Left renal cortex interstitium (tissue), 4 donors: Measurements from ENCODE around the gene TRIM52. TPM values are rescaled to one million over a fixed set of nuclear protein-coding genes. Genes with fewer than 3 reads are reported as not detected.
"Not testable (repeated sequence)": the region's sequence is repeated elsewhere in the genome, so short reads cannot be mapped to it uniquely, and the experiment has no call there.

ENCODE experiments used
- DNase-seq, 4 donors: peaks; one replicate each; pipeline ENCODE4 v3.0.0-alpha.2; 2013; ENCODE audit warnings: low read depth in 4 of 4, low spot score in 2 of 4, missing footprints in 1 of 4
- polyA plus RNA-seq, 4 donors: library from polyadenylated mRNA; unstranded; fragments of 120-200 nt; gene quantifications; one replicate each; pipeline ENCODE4 v1.2.1, GENCODE V29; 2013; ENCODE audit not compliant: insufficient read length in 4 of 4

TRIM52 gene
- 10 to 100 TPM; 17.4 to 52.7 (median 31.4) TPM for polyA plus RNA-seq

DNA sequence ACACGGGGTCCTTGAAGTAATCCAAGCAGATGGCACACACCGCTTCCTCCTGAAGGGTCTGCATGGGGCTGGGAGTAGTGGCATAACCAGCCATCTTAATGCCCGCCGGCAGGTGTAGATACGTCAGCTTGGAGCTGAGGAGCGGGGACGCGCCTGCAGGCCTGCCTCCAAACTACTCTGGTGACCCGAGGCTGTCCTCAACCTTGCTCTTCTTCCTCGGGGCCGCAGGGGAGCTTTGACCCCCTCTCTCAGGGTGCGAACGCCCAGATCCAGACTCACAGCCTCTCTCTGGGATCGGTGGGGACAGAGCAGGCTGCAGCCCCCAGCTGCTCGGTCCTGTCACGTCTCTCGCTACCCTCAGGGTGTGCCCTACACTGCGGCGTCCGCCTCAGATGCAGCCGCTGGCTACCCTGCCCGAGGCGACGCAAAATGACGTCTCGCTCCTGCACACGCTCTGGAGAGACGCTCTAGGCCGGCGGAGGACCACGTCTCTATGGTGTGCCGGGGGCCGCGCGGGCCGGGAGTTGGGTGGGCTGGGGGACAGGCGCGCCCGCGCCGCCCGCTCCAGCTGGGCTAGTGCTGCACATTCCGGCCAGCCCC, at the start of gene TRIM52:
Gene TRIM52 (minus strand): TSS at position 424 of the 600 bp plus-strand sequence. CDS start 330 bp downstream, at position 94.
- DNase-seq = peak; percentile 79 to 87 (median 80)

DNA sequence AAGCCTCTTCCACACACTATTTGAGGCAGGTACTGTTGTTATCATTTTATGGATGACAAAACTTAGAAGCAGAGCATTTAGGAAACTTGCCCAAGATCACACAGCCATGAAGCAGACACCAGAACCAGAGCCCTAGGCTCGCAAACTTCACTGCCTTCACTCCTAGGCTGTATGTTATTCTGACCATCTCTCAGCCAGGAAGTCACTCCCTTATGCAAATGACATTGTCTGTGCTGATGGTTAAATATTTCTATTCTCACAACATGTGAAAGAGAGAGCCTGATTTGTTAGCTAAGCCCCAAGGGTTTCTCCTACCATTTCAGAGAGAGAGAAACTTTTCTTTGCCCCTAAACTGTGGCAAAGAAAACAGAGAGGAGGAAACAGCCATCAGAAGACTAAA, 26.4 kb upstream of the TRIM52 start:
- not testable (repeated sequence) for DNase-seq

DNA sequence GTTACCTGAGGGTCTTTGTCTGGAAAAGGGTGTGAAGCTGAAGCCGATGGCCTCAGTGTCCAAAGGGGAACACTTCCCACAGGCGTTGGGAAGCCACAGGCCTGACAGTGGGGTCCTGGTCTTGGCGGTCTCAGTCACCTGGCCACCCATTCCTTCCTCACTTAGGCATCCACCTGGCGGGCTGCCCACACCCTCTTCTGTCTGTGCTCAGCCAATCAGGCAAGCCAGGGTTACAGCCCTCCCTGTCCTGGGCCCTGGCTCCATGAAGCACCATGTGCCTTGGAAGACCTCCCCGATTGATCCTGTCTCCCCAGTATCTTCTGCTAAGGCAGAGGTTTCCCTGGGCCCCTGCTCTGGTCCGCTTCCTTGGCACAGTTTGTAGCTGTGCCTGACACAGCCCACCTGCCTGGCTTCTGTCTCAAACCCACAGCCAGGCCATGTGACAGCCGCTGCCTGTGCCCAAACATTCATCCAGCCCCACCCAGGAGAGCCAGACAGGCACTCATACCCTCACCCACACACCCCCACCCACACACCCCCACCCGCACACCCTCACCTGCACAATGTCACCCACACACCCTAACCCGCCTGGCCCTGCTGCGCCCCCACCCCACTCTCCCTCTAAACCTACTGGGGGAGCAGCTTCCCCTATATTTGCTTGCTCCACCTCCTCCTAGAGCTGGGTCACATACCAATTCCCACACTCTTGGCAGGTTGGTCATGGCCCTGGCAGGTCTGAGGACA, 25.2 kb upstream of the TRIM52 start:
- not testable (repeated sequence) for DNase-seq

DNA sequence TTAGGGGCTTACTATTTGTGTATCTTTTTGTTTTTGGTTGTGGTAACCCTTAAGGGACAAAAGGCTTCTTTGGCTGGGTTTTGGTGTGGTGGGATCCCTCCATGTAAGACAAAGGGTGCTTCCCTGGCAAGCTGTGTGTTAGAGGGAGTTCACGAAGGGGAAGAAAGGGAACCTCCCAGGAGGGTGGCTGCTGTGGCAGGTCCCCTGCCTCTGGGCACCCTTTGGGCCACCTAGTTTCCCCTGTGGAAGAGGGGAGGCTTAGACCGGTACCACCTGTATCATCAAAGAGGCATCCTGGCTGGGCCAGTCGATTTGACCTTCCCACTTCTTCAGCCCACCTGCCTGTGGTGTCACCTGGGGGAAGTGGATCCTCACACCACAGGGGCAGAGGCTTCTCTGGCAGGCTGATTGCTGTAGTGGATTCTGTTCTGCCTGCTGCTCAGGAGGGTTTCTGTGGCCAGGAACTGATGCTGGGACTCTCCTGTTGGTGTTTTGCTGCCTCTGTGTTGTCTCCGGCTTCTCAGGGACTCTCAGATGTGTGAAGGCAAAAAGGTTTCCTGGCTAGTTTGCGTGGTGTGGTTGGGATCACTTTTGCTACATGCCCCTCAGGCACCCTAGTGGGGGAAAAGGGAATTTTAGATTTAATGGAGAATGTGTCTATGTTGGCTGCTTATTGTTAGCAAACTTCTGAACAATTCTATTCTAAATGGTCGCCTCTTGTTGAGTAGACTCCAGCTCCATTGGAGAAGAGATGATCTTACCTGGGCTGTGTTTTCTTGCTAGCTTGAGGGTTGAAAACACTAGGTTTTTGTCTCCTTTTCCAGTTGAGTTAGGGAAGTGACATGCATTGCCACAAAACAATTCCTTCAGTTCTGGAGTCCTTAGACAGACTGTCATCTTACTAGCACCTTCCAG, 23.2 kb upstream of the TRIM52 start:
- not testable (repeated sequence) for DNase-seq

DNA sequence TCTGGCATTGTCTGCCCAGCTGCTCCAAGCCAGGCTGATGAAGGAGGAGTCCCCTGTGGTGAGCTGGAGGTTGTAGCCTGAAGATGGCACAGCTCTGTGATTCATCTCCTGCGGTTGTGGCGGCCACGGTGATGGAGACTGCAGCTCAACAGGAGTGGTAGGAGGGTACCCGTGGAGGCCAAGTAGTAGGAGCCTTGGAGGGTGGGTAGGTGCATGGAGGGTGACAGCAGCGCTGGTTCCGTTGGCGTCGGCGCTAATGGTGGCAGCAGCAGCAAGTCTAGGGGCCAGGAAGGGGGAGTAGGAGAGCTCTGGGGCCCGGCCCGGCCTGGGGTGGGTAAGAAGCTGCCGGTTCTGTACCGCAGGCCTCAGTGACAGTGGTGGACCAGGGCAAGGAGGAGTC, 22.4 kb upstream of the TRIM52 start:
- no peak for DNase-seq

DNA sequence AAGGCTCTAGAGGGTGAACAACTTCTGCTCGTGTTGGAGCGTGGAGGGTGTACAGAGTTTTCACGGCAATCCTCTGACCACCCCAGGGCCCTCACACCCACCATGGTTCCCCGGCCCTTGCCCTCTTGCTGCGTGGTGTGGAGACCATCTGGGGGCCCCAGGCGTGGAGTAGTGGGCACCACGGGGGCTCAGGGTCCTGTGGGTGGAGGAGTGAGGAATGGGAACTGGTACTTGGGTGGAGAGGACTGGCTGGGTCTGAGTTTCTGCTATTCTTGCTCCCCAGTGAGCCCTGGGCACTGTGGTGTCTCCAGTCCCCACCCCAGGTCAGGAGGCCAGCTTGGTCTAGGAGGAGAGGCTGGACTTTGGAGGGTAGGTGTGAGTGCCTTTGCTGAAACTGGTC, 21.9 kb upstream of the TRIM52 start:
- no peak for DNase-seq

DNA sequence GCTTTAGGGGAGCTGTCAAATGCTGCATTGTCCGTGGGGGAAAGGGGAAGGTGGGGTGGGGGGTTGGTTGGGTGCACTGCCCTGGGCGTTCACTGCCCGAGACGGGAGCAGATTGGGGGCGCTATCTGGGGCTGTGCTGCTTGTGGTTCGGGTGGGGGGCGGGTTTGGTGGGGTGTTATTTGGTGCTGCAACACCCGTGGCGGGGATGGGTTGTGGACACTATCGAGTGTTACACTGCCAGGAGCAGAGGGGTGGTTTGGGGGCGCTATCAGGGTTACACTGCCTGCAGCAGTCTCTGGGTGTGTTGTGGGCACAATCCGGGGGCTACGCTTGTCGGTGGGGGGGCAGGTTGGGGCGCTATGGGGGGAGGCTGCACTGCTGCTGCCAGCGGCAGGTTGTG, 21.5 kb upstream of the TRIM52 start:
- DNase-seq = not testable (repeated sequence)

DNA sequence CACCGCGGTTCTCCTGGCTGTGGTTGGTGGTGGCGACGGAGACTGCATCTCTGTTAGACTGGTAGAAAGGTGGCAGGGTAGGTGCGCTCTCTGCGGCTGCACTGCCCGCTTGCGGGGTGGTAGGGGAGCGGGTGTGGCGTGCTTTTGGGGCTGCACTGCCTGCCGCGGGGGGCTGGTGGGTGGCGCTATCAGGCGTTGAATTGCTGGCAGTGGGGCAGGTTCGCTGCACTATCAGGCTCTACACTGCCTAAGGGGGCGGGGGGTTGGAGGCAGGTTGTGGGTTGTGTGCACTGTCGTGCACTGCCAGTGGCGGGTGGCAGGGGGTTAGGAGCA, 21.0 kb upstream of the TRIM52 start:
- no peak for DNase-seq

DNA sequence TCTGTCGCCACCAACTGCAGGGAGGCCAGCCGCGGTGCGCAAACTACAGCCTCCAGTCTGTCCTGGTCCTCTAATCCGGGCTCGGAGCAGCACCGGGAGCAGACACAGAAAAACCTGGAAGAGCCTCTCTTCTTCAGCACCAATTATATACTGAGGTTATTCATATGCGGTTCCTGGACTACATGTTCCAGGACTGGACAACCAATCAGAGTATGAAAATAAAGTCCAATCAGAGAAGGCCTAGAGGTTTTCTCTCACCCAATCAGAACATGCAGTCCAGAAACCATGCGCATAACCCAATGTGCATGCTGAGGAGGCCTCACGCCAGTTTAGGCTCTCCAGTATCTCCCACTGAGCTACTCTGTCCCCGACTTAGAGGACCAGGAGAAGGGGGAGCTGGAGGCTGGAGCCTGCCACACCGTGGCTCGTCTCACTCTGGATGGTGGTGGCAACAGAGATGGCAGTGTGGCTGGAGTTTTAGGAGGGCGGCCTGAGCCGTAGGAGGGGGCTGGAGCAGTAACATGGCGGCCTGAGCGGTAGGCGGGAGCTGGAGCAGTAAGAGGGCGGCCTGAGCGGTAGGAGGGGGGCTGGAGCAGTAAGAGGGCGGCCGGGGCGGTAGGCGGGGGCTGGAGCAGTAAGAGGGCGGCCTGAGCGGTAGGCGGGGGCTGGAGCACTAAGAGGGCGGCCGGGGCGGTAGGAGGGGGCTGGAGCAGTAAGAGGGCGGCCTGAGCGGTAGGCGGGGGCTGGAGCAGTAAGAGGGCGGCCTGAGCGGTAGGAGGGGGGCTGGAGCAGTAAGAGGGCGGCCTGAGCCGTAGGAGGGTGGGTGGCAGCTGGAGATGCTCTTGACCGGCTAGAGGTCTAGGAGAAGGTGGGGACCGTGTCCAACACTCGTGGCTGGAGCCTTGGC, 20.4 kb upstream of the TRIM52 start:
- no peak for DNase-seq

DNA sequence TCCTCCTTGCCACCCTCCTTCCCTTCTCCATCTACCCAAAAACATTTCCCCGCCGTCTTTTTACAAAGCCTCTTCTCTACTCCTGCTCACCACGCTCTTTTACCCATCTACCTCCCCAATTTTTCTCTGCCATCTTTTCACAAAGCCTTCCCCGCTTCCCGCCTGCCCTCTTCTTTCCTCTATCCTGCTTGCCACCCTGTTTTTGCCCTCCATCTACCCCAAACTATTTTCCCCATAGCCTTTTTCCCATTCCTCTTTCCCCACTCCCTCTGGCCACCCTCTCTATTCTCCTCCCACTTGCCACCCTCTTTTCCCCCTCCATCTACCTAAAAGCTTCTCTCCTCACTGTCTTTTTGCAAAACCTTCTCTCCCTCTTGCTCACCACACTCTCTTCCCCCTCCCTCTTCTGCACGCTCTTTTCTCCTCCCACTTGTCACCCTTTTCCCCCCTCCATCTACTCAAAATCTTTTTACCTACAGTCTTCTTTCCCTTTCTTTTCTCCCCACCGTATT, 19.4 kb upstream of the TRIM52 start:
- no peak for DNase-seq

DNA sequence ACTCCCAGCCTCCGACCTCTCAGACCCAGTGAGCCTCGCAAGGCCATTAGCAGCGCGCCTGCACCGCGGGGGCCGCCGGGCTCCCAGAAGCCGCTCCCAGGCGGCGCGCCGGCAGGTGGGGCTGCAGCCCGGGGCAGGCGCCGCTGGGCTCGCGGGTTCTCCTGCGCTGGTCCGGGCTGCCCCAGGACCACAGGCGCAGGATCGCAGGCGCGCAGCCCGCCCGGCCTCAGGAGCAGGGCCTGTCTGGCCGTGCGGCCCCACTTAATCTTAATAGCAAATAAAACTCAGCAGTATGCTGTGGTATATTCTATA, 12.4 kb upstream of the TRIM52 start:
- not testable (repeated sequence) for DNase-seq

DNA sequence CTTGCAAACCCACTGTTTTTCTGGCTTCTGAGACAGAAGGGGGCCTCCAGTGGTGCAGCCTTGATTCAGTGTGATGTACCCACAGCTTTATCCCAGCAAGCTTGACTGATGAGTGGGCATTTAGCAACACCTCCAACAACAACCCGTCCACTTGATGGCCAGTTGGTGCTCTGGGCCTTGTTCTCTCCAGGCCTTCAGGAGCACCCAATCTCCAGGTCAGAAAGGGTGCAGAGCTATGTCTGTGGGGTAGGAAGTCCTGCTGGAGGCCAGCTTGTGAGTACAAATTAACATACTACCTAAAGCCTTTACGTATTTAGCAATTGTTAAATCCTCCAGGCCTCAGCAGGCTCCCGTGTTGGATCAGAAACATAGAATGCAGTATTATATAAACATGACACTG, 10.1 kb upstream of the TRIM52 start:
- DNase-seq = no peak

DNA sequence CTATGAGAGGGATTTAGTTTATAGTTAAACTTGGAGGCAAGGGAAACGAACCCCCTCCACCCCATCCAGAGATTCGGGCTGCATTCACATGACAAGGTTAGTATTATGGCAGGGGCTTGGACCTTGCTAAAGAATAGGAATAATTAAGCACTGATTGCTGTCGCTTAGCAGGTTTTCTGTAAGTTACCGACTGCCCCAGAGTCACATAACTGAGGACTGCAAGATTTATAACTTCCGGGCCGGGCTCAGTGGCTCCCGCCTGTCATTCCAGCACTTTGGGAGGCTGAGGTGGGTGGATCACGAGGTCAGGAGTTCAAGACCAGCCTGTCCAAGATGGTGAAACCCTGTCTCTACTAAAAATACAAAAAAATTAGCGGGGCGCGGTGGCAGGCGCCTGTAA, 7.0 kb upstream of the TRIM52 start:
- DNase-seq = not testable (repeated sequence)

DNA sequence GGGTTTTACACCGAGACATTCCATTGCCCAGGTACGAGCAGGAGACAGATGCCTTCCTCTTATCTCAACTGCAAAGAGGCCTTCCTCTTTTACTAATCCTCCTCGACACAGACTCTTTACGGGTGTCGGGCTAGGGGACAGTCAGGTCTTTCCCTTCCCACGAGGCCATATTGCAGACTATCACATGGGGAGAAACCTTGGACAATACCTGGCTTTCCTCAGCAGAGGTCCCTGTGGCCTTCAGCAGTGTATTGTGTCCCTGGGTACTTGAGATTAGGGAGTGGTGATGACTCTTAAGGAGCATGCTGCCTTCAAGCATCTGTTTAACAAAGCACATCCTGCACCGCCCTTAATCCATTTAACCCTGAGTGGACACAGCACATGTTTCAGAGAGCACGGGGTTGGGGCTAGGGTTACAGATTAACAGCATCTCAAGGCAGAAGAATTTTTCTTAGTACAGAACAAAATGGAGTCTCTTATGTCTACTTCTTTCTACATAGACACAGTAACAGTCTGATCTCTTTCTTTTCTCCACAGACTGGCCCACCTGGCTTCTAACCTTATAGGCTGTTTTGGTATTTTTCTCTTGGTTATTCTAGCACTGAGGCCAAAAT, 6.5 kb upstream of the TRIM52 start:
- DNase-seq = not testable (repeated sequence)

DNA sequence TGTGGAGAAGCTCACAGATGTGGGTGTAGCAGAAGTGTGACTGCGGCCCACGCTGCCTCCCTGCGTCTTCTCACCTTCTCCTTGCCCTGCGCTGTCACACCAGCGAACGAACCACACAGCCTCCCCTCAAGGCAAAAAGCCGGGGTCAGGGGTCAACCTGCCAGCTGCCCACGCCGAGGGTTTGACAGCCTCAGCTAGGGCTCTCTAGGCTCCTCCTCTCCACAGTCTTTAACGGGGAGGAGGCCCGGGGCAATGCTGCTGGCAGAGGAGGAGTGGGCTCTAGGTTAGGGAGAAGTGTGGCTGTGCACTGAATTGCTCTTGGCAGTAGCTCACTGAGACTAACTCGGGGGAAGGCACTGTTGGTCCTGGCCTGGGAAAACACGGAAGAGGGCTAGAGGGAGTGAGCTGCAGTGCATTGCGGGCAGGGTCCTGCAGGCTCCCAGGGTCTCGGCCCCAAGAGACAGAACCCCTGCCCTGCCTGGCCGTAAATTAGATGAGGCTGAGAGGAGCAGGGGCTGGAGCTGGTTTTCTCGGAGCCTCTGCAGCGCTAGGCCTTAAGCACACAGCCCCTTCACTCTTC, 4.2 kb upstream of the TRIM52 start:
- DNase-seq = no peak

DNA sequence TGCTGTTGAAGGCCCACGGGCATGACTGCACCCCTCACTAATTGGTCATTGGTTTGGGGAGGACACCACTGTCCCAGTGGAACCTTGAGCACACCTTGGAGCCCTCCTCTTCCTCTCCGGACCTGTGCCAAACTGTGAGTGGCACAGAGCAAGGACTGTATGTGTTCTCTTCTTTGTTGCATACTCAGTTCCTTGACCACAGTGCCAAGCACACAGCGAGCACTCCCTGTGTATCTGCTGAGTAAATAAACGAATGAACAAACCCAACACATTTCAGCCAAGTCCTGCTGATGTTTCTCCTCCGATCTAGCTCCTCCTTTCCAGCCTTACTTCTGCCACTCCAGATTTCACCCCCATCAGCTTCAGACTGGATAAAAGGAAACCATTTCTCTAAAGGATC, 2.7 kb upstream of the TRIM52 start:
- no peak for DNase-seq

DNA sequence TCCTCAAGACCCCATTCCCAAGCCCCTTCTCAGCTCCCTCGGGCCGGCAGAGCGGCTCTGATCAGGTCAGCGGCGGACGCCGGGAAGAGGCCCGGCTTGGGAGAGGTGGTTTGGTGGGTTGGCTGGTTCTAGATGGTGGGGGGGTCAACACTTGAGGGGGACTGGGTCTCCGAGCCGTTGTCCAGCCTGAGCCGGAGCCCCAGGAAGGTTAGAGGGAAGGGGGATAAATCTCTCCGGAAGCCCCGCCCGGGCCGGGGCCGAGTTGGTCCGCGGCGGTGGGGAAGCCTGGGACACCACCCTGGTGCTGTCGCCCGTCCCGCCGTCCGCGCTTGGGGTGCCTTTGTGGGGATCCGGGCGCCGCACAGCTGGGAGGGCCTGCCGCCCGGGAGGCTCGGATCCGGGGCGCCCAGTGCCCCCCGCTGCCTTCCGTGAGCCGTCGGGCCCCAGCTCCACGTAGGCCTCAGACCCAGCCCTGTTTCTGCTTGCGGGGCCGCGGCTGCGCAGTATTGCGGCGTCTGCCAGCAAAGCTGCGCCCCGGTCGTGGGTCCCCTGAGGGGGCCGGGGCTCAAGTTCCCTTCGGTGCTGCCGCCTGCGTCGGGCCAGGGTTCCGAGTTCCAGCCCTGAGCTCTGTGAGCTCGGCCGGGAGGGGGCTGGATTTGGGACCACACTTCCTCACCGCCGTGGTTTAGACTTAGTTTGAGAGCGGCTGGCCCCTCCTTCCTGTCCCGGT, 542 bp upstream of the TRIM52 start:
- DNase-seq = peak in 3 of 4 donors; percentile 62 to 70 (median 62)

DNA sequence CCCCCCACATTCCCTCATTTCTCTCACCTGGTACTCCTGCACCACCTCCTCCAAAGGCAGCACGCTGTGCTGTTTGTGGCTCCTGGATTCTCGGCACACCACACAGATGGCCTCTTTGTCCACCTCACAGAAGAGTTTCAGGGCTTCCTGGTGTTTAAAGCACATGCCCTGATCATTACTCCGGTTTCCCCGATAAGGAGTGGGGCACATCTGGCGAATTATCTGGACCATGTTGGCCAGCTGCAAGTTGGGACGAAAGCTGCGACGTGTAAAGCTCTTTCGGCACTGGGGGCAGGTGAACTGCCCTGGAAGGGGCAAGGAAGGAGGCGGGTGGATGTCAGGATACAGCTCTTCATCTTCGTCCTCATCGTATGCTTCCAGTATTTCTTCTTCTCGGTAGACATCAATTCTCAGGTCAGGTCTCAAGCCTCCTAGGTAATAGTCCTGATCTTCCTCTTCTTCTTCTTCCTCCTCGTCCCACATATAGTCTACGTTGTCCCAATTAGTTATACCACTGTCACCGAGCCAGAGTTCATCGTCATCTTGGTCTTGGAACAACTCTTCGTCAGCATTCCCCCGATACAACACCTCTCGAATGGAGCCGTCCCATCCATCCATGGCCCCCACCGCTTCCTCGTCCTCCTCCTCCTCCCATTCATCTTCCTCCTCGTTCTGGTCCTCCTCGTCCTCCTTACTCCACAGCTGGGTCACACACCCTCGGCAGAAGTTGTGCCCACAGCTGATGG, 796 bp downstream of the TRIM52 start:
- DNase-seq = no peak
